ENCODE results near the gene EPHA5. TPM values are rescaled to one million over a fixed set of nuclear protein-coding genes. Genes with fewer than 3 reads are reported as not detected.

The EPHA5 gene
- total RNA-seq, 1 experiment from 2014 or later, result 0.04 TPM

DNA sequence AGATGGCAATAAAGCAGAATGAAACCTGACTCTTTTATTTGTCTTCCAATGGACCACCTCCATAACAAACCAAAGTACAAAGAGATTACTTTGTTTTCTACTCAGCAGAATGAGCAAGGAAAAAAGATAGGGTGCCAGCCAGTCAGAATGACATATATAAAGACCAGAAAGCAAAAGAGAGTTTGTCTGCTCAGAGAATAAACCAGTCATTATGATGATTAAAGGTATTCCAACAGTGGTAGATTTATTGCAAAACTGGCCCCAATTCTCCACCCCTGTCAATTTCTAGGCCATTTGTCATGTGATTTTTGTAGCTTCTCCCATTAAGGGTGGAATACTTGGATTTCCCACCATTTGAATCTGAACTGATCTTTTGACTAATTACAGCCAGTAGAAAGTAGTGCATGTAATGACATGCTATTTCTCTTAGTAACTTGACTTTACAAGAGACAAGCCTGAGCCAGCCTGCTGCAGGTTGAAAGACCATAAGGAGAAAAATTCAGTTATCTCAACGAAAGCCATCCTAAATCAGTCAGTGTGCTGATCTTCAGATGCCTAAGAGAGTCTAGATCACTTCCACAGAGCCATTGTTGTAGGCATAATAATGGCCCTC is 203.1 kb downstream of the EPHA5 start (continued):
- TF ChIP-seq CBFB (CRISPR knock-in tag; IDR thresholded peaks at IDR 0.05; ENCODE audit: low read depth), result no peak

DNA sequence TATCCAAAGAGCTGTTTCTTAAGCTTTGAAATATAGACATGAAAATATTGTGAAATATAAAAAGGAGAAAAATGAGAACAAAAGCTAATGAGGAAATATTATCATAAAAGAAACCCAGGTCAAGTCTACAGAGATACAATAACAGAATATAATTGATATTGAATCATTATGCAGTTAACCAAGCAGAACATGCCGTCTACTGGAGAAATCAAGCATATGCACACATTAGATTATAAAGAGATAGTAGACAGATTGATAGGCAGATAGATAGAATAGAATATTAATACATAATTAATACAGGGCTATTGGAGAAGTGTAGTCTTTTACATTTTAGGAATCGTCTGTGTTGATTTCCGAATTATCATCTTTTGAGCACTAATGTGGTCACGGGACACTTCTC is 208.5 kb downstream of the EPHA5 start:
- peaks cover 4% of the 10 kb centered on the region for H3K4me1 Mint-ChIP-seq
- no peak overlapping the region for H3K4me3 Mint-ChIP-seq
- no peak overlapping the region for H3K27ac Mint-ChIP-seq
- no peaks in the 10 kb centered on the region for H3K27me3 Mint-ChIP-seq (ENCODE audit: low read depth)
- DNase-seq (ENCODE audit: low spot score), result no peak
- ChIA-PET CTCF (no interaction called here), POLR2A (no interaction called here)
- H3K9me3 Mint-ChIP-seq, result no peaks in the 10 kb centered on the region
- ATAC-seq, result no peak
- no peaks in the 10 kb centered on the region for H3K36me3 Mint-ChIP-seq
- no peak for TF ChIP-seq ZNF121 (CRISPR knock-in tag; IDR thresholded peaks at IDR 0.05)
- TF ChIP-seq MXD4 (CRISPR knock-in tag; IDR thresholded peaks at IDR 0.05; ENCODE audit: borderline replicate concordance), result no peak
- TF ChIP-seq NR2C2 (CRISPR knock-in tag; IDR thresholded peaks at IDR 0.05), result no peak
- TF ChIP-seq, protein P1, sequence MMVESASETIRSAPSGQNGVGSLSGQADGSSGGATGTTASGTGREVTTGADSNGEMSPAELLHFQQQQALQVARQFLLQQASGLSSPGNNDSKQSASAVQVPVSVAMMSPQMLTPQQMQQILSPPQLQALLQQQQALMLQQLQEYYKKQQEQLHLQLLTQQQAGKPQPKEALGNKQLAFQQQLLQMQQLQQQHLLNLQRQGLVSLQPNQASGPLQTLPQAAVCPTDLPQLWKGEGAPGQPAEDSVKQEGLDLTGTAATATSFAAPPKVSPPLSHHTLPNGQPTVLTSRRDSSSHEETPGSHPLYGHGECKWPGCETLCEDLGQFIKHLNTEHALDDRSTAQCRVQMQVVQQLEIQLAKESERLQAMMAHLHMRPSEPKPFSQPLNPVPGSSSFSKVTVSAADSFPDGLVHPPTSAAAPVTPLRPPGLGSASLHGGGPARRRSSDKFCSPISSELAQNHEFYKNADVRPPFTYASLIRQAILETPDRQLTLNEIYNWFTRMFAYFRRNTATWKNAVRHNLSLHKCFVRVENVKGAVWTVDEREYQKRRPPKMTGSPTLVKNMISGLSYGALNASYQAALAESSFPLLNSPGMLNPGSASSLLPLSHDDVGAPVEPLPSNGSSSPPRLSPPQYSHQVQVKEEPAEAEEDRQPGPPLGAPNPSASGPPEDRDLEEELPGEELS (CRISPR knock-in tag; IDR thresholded peaks at IDR 0.05), result no peak
- TF ChIP-seq ATF1 (CRISPR knock-in tag; IDR thresholded peaks at IDR 0.05), result no peak
- TF ChIP-seq NR1H2 (CRISPR knock-in tag; IDR thresholded peaks at IDR 0.05), result no peak
- TF ChIP-seq, protein P2, sequence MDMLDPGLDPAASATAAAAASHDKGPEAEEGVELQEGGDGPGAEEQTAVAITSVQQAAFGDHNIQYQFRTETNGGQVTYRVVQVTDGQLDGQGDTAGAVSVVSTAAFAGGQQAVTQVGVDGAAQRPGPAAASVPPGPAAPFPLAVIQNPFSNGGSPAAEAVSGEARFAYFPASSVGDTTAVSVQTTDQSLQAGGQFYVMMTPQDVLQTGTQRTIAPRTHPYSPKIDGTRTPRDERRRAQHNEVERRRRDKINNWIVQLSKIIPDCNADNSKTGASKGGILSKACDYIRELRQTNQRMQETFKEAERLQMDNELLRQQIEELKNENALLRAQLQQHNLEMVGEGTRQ (CRISPR knock-in tag; IDR thresholded peaks at IDR 0.05), result no peak
- TF ChIP-seq, protein P3, sequence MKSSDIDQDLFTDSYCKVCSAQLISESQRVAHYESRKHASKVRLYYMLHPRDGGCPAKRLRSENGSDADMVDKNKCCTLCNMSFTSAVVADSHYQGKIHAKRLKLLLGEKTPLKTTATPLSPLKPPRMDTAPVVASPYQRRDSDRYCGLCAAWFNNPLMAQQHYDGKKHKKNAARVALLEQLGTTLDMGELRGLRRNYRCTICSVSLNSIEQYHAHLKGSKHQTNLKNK (CRISPR knock-in tag; IDR thresholded peaks at IDR 0.05), result no peak
- TF ChIP-seq, protein P4, sequence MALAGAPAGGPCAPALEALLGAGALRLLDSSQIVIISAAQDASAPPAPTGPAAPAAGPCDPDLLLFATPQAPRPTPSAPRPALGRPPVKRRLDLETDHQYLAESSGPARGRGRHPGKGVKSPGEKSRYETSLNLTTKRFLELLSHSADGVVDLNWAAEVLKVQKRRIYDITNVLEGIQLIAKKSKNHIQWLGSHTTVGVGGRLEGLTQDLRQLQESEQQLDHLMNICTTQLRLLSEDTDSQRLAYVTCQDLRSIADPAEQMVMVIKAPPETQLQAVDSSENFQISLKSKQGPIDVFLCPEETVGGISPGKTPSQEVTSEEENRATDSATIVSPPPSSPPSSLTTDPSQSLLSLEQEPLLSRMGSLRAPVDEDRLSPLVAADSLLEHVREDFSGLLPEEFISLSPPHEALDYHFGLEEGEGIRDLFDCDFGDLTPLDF (CRISPR knock-in tag; IDR thresholded peaks at IDR 0.05), result no peak
- TF ChIP-seq ESRRA (CRISPR knock-in tag; IDR thresholded peaks at IDR 0.05; ENCODE audit: borderline replicate concordance), result no peak
- TF ChIP-seq ZNF232 (CRISPR knock-in tag; IDR thresholded peaks at IDR 0.05), result no peak
- TF ChIP-seq, protein P5, sequence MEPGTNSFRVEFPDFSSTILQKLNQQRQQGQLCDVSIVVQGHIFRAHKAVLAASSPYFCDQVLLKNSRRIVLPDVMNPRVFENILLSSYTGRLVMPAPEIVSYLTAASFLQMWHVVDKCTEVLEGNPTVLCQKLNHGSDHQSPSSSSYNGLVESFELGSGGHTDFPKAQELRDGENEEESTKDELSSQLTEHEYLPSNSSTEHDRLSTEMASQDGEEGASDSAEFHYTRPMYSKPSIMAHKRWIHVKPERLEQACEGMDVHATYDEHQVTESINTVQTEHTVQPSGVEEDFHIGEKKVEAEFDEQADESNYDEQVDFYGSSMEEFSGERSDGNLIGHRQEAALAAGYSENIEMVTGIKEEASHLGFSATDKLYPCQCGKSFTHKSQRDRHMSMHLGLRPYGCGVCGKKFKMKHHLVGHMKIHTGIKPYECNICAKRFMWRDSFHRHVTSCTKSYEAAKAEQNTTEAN (CRISPR knock-in tag; IDR thresholded peaks at IDR 0.05), result no peak
- TF ChIP-seq, protein P6, sequence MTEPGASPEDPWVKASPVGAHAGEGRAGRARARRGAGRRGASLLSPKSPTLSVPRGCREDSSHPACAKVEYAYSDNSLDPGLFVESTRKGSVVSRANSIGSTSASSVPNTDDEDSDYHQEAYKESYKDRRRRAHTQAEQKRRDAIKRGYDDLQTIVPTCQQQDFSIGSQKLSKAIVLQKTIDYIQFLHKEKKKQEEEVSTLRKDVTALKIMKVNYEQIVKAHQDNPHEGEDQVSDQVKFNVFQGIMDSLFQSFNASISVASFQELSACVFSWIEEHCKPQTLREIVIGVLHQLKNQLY (CRISPR knock-in tag; IDR thresholded peaks at IDR 0.05), result no peak

DNA sequence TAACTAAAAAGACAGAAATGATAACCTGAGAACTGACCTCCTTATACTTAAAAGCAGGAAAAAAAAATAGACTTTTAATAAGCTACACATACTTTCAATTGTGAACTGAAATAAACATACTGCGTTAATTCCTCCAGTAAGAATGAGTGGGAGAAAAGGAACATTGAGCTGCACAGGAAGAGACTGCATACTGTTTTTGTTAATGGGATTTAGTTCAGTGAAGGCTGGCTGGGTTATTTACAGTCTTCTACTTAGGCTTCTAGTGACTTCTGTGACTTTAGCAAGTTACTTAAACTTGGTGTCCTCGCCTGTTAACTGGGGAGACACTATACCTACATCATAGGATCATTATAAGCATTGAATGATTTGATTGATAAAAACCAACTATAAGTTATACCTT is 213.3 kb downstream of the EPHA5 start:
- ATAC-seq, result no peak
- no peaks in the 10 kb centered on the region for H3K9me3 Mint-ChIP-seq
- no peak overlapping the region for H3K27ac Mint-ChIP-seq
- POLR2A ChIA-PET, result no interaction called here
- TF ChIP-seq JUN (CRISPR knock-in tag; IDR thresholded peaks at IDR 0.05) (no peak), SP1 (CRISPR knock-in tag; conservative IDR thresholded peaks at IDR 0.05) (no peak), IRF2 (CRISPR knock-in tag; IDR thresholded peaks at IDR 0.05; ENCODE audit: borderline replicate concordance, low read depth) (no peak), CREM (CRISPR knock-in tag; IDR thresholded peaks at IDR 0.05) (no peak), CBFB (CRISPR knock-in tag; IDR thresholded peaks at IDR 0.05; ENCODE audit: low read depth) (no peak), ZNF219 (CRISPR knock-in tag; IDR thresholded peaks at IDR 0.05; ENCODE audit: borderline replicate concordance) (no peak), NR1H2 (CRISPR knock-in tag; IDR thresholded peaks at IDR 0.05) (no peak), GRHL2 (CRISPR knock-in tag; IDR thresholded peaks at IDR 0.05; ENCODE audit: insufficient replicate concordance, severe bottlenecking) (no peak), ZNF416 (CRISPR knock-in tag; IDR thresholded peaks at IDR 0.05) (no peak)
- TF ChIP-seq, protein P7, sequence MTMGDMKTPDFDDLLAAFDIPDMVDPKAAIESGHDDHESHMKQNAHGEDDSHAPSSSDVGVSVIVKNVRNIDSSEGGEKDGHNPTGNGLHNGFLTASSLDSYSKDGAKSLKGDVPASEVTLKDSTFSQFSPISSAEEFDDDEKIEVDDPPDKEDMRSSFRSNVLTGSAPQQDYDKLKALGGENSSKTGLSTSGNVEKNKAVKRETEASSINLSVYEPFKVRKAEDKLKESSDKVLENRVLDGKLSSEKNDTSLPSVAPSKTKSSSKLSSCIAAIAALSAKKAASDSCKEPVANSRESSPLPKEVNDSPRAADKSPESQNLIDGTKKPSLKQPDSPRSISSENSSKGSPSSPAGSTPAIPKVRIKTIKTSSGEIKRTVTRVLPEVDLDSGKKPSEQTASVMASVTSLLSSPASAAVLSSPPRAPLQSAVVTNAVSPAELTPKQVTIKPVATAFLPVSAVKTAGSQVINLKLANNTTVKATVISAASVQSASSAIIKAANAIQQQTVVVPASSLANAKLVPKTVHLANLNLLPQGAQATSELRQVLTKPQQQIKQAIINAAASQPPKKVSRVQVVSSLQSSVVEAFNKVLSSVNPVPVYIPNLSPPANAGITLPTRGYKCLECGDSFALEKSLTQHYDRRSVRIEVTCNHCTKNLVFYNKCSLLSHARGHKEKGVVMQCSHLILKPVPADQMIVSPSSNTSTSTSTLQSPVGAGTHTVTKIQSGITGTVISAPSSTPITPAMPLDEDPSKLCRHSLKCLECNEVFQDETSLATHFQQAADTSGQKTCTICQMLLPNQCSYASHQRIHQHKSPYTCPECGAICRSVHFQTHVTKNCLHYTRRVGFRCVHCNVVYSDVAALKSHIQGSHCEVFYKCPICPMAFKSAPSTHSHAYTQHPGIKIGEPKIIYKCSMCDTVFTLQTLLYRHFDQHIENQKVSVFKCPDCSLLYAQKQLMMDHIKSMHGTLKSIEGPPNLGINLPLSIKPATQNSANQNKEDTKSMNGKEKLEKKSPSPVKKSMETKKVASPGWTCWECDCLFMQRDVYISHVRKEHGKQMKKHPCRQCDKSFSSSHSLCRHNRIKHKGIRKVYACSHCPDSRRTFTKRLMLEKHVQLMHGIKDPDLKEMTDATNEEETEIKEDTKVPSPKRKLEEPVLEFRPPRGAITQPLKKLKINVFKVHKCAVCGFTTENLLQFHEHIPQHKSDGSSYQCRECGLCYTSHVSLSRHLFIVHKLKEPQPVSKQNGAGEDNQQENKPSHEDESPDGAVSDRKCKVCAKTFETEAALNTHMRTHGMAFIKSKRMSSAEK (CRISPR knock-in tag; IDR thresholded peaks at IDR 0.05; ENCODE audit: borderline replicate concordance), result no peak
- TF ChIP-seq, protein P8, sequence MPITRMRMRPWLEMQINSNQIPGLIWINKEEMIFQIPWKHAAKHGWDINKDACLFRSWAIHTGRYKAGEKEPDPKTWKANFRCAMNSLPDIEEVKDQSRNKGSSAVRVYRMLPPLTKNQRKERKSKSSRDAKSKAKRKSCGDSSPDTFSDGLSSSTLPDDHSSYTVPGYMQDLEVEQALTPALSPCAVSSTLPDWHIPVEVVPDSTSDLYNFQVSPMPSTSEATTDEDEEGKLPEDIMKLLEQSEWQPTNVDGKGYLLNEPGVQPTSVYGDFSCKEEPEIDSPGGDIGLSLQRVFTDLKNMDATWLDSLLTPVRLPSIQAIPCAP (CRISPR knock-in tag; IDR thresholded peaks at IDR 0.05), result no peak
- no peak for DNase-seq (ENCODE audit: low spot score)
- no peaks in the 10 kb centered on the region for H3K36me3 Mint-ChIP-seq
- H3K4me1 Mint-ChIP-seq, result peaks cover 17% of the 10 kb centered on the region
- H3K4me3 Mint-ChIP-seq, result no peak overlapping the region
- no peaks in the 10 kb centered on the region for H3K27me3 Mint-ChIP-seq (ENCODE audit: low read depth)
- CTCF ChIA-PET, result no interaction called here

Measured in WTC11 (cell line).